NCI-H2029 (cell line): ENCODE results near the gene TNS1.
A peak's percentile ranks its signal among the peaks of the same experiment; 100 is the strongest.

ENCODE experiments used
- DNase-seq: peaks from one replicate; lab custom pipeline; 2025; lab: John Stamatoyannopoulos, UW

TNS1 gene

DNA sequence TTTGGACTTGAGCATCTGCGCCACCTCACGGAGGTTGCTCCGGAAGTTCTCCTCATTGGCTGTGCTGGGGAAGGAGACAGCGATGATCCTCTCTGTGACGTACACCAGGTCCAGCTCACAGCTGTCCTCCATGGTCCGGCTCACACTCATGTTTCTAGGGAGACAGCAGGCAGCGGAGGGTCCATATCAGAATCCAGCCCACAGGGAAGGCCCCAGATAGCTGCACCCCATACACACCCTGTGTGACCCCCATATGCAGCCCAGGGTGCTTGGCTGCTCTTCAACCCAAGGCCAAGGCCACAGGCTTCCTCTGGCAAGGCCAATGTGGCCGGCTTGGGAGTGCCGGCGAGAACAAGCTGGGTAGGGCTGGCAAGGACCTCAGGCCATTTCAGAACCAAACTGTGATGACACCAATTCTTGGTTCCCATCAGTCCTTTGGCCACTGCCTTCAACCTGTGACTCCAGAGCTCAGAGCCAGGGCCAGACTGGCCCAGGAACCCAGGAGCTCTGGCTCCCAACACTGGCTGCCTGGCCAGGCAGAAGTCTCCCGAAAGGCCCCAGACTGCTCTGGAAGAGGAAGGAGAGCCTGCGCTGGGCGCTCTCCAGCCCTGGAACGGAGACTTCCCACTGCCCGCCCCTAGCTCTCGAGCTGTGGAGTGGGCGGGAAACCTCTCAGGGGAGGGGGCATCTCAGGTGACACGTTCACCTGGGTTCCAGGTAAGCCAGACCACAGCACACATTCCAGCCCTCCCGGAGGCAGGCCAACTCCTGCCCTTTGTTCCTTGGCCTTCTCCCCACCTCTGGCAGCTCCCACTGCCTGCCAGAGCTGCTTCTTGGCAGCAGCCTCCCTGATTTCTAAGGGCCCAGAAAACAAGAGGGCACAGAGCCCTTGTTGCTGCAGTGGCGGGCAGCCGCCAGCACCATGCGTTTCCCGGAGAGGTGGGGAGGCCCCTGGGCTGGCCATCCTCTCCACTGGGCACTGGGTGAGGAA is 104.7 kb downstream of the TNS1 start:
- DNase-seq = peak; percentile 94

DNA sequence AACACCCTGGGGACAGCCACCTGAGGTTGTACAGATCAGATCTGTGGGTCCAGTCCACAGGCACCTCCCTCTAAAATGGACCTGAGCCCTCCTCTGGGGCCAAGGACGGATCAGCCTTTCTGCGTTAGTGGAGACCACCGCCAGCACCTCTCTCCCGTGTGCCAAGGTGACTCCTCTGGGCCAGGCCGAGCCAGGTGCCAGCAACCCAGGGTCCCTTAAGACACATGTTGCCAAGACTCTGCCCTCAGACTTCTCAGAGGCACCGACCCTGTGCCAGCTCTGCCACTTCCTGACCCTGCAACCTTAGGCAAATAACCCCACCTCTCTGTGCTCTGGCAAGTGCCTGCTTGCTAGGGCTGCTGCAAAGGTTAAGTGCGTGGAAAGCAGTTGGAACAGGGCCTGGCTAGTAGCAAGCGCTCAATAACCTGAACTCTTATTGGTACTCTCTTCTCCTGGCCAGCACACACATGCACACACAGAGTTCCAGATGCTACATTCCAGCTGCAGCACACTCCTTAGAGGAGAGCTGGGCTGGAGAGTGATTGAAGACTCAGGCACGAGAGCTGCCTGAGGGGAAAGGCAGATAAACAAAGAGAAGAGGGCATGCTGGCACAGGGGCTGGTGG is 105.6 kb downstream of the TNS1 start:
- DNase-seq = peak; percentile 60

- no peak for DNase-seq
Observed at GRCh38 chr2:217895070-217895635, 107.6 kb downstream of the TNS1 start.

GRCh38 chr2:217893440-217893839 is 109.4 kb downstream of the TNS1 start:
- no peak for DNase-seq

GRCh38 chr2:217892560-217892959 is 110.2 kb downstream of the TNS1 start:
- no peak for DNase-seq

GRCh38 chr2:217890445-217890844 is 112.3 kb downstream of the TNS1 start:
- DNase-seq = no peak

DNA sequence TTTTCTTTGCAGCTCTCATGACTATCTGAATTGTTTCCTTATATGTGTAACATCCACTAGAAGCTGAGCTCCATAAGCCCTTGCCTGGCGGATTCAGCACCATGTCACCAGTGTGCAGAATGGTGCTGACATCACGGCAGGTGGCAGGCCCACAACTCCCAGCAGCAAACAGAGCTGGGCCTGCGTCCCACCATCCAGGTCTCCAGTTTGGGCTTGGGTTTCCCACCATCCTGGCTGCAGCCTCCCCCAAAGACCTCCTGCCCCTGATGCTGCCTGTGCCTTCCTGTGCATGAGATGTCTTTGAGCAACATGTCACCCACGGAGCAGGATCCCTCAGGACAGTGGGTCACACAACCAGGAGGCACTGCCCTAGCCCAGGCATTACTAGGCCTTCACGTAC is 113.1 kb downstream of the TNS1 start:
- DNase-seq = no peak

GRCh38 chr2:217887841-217888701 is 114.7 kb downstream of the TNS1 start:
- DNase-seq = no peak

DNA sequence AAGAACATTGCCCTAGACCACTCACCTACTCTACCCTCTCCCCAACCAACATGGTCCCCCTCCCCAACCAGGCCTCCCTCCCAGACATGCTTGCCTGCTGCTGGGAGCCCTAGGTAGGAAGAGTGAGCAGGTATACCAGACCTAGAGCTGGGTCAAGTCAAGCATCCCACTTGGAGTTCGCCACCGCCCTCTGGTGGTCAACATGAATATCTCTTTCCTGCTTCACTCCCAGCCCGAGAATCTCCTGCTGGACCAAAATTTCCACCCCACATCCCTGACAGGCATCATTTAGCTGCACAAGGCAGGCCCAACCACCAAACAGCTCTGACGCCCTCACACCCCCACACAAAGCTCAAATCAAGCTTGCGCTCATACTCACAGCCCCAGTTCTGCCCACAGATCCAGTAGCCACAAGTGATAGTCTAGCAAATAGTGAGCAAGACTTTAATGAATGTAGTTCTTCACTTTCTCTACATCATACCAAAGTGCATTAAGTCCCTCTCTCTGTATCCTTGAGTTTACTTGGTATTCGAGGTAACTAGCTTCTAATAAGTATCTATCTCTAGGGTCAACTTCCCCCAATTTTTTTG is 116.0 kb downstream of the TNS1 start:
- peak; percentile 64 for DNase-seq

DNA sequence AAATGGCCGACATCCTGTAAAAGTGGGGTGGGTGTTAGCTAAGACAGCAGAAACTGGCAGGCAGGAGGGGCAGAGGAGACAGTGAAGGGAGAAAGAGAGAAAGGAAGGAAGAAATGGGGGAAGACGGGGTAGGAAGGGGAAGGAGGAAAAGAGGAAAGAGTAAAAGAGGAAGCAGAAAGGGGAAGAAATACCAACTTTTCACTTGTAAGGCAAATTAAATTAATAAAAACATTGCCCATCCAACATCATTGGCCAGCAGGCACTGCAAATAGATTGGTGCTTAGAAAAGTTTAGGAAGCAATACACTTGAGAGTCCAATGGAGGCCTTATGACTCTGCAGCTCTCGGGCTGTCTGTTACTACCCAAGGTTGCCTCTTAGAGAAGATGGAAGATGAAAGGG is 116.7 kb downstream of the TNS1 start:
- no peak for DNase-seq

- DNase-seq = no peak
Observed at GRCh38 chr2:217884985-217885384, 117.8 kb downstream of the TNS1 start.

DNA sequence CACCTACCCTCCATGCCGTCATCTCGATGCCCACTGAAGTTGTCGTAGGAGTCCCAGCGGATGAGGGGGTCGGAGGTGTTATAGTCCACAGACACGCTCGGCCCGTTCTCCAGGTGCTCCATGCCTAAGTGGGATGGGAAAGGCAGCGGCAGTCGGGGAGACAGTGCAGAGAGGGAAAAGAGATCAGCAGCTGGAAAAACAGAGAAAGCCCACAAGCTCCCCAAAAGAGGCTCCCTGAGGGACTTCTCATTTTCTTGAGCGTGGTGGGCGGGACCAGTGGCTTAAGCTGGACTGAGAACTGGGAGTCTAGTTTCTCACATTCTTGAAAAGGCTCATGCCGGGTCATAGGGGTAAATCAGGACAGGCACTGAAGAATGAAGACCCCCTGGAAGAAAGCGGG is 121.9 kb downstream of the TNS1 start:
- no peak for DNase-seq

DNA sequence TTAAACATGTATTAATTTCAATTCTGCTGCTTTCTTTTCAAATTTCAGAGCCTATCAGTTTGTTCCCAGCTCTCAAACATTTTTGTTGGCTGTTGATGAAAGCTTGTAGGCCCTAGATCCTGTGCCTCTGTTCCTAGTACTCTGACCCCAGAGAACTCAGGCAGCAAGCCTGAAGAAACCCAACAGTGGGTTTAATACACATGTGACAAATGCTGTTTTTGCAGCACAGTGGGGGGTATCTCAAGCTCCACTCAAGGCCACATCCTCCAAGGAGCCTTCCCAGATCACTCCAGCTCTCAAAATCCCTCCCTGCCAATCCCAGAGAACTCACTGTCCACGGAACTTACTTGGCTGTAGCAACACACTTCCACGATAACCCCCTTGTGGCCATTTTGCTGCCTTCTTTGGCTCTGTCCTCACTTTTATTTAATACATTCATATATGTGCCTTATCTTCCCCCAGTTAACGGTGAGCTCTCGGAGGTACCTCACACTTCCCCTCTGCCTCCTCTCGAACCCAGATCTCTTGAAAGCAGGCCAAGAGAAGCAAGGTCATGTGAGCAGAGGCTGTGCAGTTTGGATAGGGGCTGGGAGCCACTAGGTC is 122.4 kb downstream of the TNS1 start:
- no peak for DNase-seq

- DNase-seq = no peak
Observed at GRCh38 chr2:217878915-217879590, 123.7 kb downstream of the TNS1 start.

DNA sequence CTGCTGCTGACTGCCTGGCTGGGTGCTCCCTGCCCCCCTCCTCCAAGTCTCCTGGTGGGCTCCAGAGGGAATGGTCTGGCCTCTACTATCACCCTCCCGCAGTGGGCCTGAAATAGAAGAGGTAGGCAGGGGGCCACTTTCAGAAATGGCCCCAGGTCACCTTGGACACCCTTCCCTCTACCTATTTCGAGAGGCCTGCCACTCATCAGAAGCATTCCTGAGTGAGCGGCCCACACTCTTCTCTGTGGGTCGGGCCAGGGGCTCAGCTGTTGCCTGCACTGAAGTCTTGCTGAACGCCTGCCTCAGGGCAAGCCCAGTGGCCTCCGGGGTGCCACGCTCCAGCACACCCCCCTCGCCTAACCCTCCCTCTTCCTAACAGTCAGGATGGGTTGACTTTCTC is 124.9 kb downstream of the TNS1 start:
- DNase-seq = no peak

- DNase-seq = no peak
Observed at GRCh38 chr2:217876253-217876570, 126.6 kb downstream of the TNS1 start.

DNA sequence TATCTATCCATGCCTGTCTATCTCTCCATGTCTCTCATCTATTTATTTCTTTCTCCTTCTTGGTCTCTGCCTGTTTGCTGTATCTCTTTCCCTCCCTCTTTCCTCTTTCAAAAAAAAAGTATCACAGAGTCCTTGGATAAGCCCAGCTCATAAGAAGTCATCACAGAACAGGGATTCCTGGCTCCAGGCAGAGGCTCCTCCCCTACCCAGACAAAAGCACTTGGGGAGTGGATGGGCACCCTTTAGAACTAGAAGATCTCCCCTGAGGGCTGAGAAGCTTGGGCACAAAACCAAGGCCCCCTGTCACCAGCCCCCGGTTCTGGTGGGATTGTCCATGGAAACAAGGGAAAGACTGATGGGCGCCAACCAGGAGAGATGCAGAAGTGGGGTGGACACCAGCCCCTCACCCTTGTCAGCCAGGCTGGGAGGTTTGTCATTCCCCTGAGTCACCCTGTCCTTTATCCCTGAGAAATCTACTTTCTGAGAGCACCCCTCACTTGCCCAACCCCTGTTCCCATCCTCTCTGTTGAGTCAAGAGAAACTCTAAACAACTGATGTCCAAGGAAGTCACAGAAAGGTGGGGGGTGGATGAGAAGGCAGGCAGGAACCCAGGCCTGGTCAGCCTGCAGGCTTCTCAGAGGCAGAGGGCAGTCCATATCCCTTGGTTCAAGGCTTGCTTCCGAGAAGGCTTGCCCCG is 127.1 kb downstream of the TNS1 start:
- no peak for DNase-seq

DNA sequence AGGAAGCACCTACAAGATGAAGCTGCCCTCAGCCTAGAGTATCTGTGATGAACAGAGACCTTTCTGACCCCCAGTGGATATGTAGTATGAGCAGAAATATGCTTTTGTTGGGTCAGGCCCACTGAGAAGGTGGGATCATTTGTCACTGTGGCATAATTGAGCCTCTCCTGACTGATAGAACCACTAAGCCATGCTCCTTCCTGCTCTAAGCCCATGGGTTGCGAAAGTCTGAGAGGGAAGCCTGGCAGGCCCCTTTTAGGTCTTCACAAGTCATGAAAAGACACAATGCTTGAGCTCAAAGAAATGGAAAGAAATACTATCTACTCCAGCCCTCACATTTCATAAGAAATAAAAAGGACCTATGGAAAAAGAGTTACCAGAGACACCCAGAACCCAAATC is 127.7 kb downstream of the TNS1 start:
- DNase-seq = no peak

GRCh38 chr2:217873371-217873770 is 129.4 kb downstream of the TNS1 start:
- no peak for DNase-seq

DNA sequence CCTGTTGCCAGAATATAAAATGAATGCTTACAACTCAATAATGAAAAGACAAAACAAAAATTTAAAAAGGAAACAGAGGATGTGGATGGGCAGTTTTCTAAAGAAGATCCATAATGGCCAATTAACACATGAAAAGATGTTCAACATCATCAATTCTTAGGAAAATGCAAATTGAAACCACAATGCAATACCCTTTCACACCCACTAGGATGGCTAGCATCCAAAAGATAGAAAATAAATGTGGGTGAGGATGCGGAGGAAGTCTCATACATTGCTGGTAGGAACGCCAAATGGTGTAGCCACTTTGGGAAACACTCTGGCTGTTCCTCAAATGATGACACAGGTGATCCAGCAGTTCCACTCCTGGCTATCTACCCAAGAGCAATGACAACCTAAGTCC is 130.5 kb downstream of the TNS1 start:
- no peak for DNase-seq
